ENCODE measurements around the gene SEC23B. TPM values are rescaled to one million over a fixed set of nuclear protein-coding genes. Genes with fewer than 3 reads are reported as not detected.

The SEC23B gene
- total and polyA plus RNA-seq, 2 donors (not counting 3 experiments of a cell fraction or from before 2014, with no cell fraction given), result 38.0 to 44.0 TPM

DNA sequence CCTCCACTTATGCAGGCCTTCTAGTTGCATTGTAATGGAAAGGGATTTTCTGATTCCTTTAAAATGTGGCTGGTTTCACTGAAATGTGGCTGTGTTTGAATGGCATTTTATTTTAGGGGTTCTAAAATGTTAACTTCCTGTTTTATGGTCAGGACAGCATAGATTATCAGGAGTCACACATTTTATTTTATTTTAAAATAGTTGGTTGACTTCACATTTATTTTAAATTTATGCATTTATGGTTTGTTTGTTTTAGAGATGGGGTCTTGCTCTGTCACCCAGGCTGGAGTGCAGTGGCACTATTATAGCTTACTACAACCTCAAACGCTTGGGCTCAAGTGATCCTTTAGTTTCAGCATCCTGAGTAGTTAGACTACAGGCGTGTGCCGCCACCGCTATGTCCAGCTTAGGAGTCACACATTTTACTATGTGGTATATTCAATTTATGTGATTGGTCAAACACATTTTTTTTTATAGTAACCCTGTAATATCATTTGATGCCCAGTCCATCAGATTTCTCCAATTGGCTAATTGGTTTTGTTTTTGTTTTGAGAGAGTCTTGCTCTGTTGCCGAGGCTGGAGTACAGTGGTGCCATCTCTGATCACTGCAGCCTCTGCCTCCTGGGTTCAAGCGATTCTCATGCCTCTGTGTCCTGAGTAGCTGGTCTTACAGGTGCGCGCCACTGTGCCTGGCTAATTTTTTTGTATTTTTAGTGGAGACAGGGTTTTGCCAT is 82.4 kb downstream of the SEC23B start:
- Histone ChIP-seq H3K79me2 (ENCODE audit: control insufficient read depth, insufficient read depth, low read length) (peaks cover 5% of the 10 kb centered on the region), H3K4me2 (ENCODE audit: insufficient read depth, low read length) (no peak overlapping the region), H3K9me1 (replicated peaks; ENCODE audit: control insufficient read depth, extremely low read depth, insufficient read depth, low read length) (no peaks in the 10 kb centered on the region), H2AFZ (ENCODE audit: low read depth, low read length) (no peak overlapping the region), H3K4me3 (replicated peaks in 1 of 3; ENCODE audit: insufficient read depth in 1 of 3, low read depth in 1 of 3, low read length in 3 of 3) (no peak overlapping the region), H3K27me3 (ENCODE audit: control insufficient read depth in 2 of 2, insufficient read depth in 2 of 2, low read length in 2 of 2) (peaks cover 0 to 1% of the 10 kb centered on the region in 2 experiments), H3K4me1 (ENCODE audit: control insufficient read depth, extremely low read depth, insufficient read depth, low read length) (peaks cover 9% of the 10 kb centered on the region), H3K36me3 (ENCODE audit: control insufficient read depth in 2 of 2, extremely low read depth in 1 of 2, insufficient read depth in 2 of 2, low read length in 2 of 2) (no peaks in the 10 kb centered on the region), H3K27ac (ENCODE audit: insufficient read depth, low read depth, low read length) (no peak overlapping the region), H3K9me3 (replicated peaks; ENCODE audit: control insufficient read depth, insufficient read depth, low read length) (no peaks in the 10 kb centered on the region), H3K9ac (replicated peaks; ENCODE audit: extremely low read depth, insufficient read depth, low read length) (no peak overlapping the region), H4K20me1 (replicated peaks; ENCODE audit: control insufficient read depth, extremely low read depth, insufficient read depth, low read length) (no peaks in the 10 kb centered on the region)
- dilution Hi-C loops (cut with MboI; ENCODE audit: extremely low pct_ligation_motif_present, low sequenced_read_pairs) (no loop called here), intact Hi-C loops (cut with micrococcal nuclease) (loop anchor here (5.0 kb wide), 2 partner anchors 303 to 453 kb away; partner anchors contain the start of genes KAT14, PET117 and ZNF133)
- CTCF ChIA-PET, result no interaction called here
- DNase-seq (ENCODE audit: low read depth, low spot score) (no peak), FAIRE-seq (no peak)
- POLR2A ChIA-PET, result interaction anchor here (0.7 kb wide), 1 partner anchor 17 kb away, joined by 3 read pairs; no protein-coding TSS in a partner anchor
- TF ChIP-seq MYC (IDR thresholded peaks at IDR 0.05; ENCODE audit: low read depth, low read length) (no peak), JUN (IDR thresholded peaks at IDR 0.05; ENCODE audit: borderline replicate concordance, insufficient read depth, insufficient read length, low read depth) (no peak), MAX (IDR thresholded peaks at IDR 0.05; ENCODE audit: insufficient read depth, insufficient read length) (no peak), EZH2 (IDR thresholded peaks at IDR 0.05; ENCODE audit: borderline replicate concordance, low read depth, low read length, severe bottlenecking) (no peak), FOS (IDR thresholded peaks at IDR 0.05; ENCODE audit: borderline replicate concordance, insufficient read depth, low read length) (no peak), GATA2 (IDR thresholded peaks at IDR 0.05; ENCODE audit: insufficient read depth, insufficient read length, low read depth, low read length) (no peak), CTCF (IDR thresholded peaks at IDR 0.05; ENCODE audit: extremely low read depth in 1 of 2, insufficient read depth in 1 of 2, low read depth in 1 of 2, low read length in 2 of 2) (no peak), POLR2AphosphoS5 (IDR thresholded peaks at IDR 0.05; ENCODE audit: insufficient read depth, low read depth, low read length) (no peak), POLR2A (IDR thresholded peaks at IDR 0.05; ENCODE audit: low read depth, low read length) (no peak)
- TSS peak; percentile 1 for BruUV-seq (replicated peaks)

Data from endothelial cell of umbilical vein (primary cell).